NCI-H1105 (cell line): Measurements from ENCODE around the gene VSX1.

Source experiments
- DNase-seq: peaks from one replicate; lab custom pipeline; 2025; lab: John Stamatoyannopoulos, UW

VSX1 gene

GRCh38 chr20:25040438-25040831, 41.5 kb downstream of the VSX1 start:
- no peak for DNase-seq

- peak; percentile 56 for DNase-seq
Measured at GRCh38 chr20:25039697-25040437, 42.1 kb downstream of the VSX1 start.

GRCh38 chr20:25038591-25039015, 43.3 kb downstream of the VSX1 start:
- no peak for DNase-seq

- no peak for DNase-seq
Measured at GRCh38 chr20:25038103-25038410, 43.9 kb downstream of the VSX1 start.

- no peak for DNase-seq
Measured at GRCh38 chr20:25037288-25038102, 44.4 kb downstream of the VSX1 start.

GRCh38 chr20:25036331-25036936, 45.5 kb downstream of the VSX1 start:
- DNase-seq, result no peak

- DNase-seq, result no peak
Measured at GRCh38 chr20:25035921-25036320, 46.0 kb downstream of the VSX1 start.

GRCh38 chr20:25033924-25034300, 48.0 kb downstream of the VSX1 start:
- no peak for DNase-seq

GRCh38 chr20:25033265-25033923, 48.5 kb downstream of the VSX1 start:
- DNase-seq, result peak; percentile 23

- no peak for DNase-seq
Measured at GRCh38 chr20:25032478-25033264, 49.3 kb downstream of the VSX1 start.

GRCh38 chr20:25032065-25032477, 49.9 kb downstream of the VSX1 start:
- no peak for DNase-seq

- DNase-seq, result no peak
Measured at GRCh38 chr20:25031241-25031640, 50.7 kb downstream of the VSX1 start.

- DNase-seq, result no peak
Measured at GRCh38 chr20:25030649-25031207, 51.2 kb downstream of the VSX1 start.

- DNase-seq, result no peak
Measured at GRCh38 chr20:25030007-25030648, 51.8 kb downstream of the VSX1 start.

- DNase-seq, result no peak
Measured at GRCh38 chr20:25025986-25026605, 55.8 kb downstream of the VSX1 start.
